GM19463 (cell line): ENCODE results near the gene PRDM5.

ENCODE experiments used
- ATAC-seq: cut with Tn5 transposase; IDR thresholded peaks from one replicate; pipeline ENCODE4 v1.9.1; 2021; ENCODE audit warnings: mild to moderate bottlenecking, moderate library complexity; ENCODE audit not compliant: unreplicated experiment

Gene PRDM5

GRCh38 chr4:120915336-120915735 lies 7.2 kb downstream of the PRDM5 start:
- ATAC-seq, result no peak

DNA sequence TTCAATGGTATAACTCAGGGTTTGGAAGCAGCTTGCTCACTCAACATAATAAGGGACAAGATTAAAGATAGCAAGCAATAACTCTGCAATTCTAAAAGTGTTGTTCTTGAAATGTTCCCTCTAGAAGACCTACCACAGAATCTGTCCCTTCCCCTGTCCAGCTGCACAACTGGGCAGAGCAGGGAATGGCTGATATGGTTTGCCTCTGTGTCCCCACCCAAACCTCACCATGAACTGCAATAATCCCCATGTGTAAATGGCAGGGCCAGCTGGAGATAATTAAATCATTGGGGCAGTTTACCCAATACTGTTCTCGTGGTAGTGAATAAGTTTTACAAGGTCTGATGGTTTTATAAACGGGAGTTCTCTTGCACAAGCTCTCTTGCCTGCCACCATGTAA lies 19.1 kb downstream of the PRDM5 start:
- ATAC-seq, result no peak

- ATAC-seq, result no peak
Measured at GRCh38 chr4:120902925-120903324, 19.6 kb downstream of the PRDM5 start.

GRCh38 chr4:120901731-120902130 lies 20.8 kb downstream of the PRDM5 start:
- no peak for ATAC-seq

- ATAC-seq, result no peak
Measured at GRCh38 chr4:120897981-120898719, 24.4 kb downstream of the PRDM5 start.

- no peak for ATAC-seq
Measured at GRCh38 chr4:120895554-120895953, 27.0 kb downstream of the PRDM5 start.

DNA sequence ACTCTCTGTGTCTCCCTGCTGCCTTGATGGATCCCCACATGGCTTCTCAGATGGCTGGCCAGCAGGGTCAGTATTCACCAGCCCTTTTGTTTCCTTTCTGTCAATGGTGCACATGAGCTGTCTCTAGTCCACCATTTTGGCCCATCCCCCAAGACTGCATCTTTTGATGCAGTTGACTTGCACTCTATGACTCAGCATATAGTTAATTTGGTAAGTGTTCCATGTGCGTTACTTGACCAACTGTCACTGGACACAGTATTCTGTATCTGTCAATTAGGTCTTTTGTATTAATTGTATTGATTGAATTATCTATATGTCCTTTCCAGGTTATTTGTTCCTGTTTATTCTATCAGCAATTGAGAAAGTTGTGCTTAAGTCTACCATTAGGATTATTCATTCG lies 29.2 kb downstream of the PRDM5 start:
- ATAC-seq, result no peak

DNA sequence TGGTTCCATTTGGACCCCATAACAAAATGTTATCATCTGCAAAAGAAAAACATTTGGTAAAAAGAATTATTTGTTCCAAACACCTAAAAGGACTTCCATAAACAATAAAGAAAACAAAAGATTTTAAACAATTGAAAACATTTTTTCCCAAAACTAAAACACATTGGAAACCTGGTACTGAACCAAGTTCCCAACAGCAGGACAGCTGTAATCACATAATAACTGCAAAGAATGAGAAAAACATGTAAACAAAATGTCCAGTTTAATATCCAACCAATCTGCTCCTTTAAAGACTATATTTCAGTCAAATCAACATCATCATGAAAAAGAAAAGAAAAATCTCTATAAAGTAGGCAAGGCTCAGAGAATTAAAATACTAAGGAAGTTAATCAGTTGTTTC lies 36.3 kb downstream of the PRDM5 start:
- ATAC-seq, result no peak

- ATAC-seq, result no peak
Measured at GRCh38 chr4:120881846-120882245, 40.7 kb downstream of the PRDM5 start.

DNA sequence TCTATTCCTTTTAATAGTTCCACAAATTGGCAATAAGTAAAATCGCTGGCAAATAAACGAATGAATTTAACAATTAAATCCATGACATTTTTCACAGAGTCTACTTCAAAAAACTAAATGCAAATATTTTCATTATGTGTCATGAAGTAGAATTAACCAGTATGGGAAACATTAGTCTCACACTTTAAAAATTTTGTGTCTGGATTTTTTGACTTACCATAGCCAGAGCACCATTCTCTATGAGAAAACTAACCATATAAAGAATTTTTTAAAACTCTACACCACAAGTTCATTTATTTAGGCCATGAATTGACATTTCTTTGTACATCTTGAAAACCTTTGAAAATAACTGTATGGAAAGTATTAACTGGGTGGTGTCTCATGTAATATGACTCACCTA lies 41.2 kb downstream of the PRDM5 start:
- ATAC-seq, result no peak

DNA sequence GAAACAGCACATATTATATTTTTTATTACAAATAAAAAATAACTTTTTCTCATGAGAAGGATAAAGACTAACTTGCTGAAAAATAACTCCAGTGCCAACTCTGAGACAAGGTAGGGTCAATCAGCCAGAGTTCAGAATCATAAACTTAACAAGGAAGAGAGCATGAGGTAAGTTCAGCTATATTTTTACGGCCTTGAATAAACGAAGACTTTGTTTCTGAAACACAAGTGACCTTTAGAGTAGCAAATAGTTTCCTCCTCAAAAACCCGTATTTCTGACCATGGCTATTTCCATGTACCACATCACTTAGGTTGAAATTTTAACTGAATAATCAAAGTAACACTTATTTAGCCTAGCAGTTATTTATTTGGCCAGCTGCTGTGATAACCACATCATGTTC lies 45.5 kb downstream of the PRDM5 start:
- ATAC-seq, result no peak

GRCh38 chr4:120874792-120875774 lies 47.4 kb downstream of the PRDM5 start:
- ATAC-seq, result no peak

- no peak for ATAC-seq
Measured at GRCh38 chr4:120873554-120873953, 49.0 kb downstream of the PRDM5 start.

DNA sequence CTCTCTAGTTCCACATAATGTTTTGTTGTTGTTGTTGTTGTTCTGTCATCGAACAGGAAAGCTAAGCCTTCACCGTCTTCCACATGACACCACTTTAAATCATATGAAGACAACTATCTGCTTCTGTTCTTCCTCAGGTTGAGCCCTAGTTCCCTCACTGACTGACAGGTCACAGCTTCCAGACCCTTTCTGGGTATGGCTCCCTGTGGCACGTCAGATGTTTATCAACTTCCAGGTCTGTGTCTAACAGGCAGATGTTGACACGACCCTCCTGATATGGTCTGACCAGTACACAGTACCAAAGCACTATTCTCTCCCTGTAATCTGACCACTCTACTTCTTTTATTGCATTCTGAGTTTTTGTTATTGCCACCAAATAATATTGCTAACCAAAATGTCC lies 51.4 kb downstream of the PRDM5 start:
- no peak for ATAC-seq

DNA sequence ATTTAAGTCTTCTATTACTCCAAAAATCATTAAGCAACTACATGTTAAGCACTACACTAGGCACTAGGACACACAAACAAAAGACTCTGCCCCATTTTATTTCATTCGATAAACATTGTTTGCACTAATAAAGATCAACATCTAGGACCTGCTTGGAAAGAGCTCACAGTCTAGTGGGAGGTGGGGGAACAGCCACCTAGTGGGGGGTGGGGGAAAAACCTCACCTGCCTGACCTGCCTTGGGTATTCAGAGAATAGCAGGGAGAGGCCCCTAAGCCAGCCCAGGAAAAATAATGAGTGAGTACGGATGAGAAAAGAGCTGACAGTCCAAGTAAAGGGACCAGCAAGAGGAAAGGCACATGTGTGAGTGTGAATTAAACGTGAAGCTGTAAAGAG lies 52.2 kb downstream of the PRDM5 start:
- ATAC-seq, result no peak

DNA sequence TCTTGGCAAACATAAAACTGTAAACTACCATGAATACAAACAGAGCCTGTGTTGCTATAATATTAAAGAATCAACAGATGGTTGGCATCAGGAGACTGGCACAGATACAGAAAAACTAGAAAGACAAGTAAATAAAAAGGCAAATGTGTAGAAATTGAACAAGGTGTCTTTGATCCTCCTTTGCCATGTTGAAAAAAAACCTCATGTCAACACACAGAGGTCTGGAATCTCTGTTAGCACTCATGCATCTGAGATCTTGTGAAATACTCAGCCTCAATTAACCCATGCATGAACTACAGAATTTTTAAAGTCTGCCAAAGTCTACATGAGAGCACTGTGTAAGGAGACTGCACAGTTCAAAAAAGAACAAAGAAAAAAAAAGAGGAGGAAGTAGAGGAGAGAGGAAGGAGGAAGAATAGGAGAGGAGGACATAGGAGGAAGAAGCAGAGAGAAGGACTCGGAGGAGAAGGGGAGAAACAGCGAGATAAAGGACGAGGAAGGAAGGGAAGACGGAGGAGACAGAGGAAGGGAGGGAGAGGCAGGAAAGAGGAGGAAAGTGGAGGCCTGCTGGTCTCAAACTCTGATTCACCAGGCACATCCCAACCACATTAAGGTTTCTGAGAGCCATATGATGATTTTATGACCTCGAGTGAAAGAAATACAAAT lies 52.8 kb downstream of the PRDM5 start:
- no peak for ATAC-seq

- no peak for ATAC-seq
Measured at GRCh38 chr4:120867506-120867905, 55.0 kb downstream of the PRDM5 start.

- no peak for ATAC-seq
Measured at GRCh38 chr4:120865985-120866384, 56.5 kb downstream of the PRDM5 start.

- ATAC-seq, result no peak
Measured at GRCh38 chr4:120864969-120865368, 57.6 kb downstream of the PRDM5 start.

DNA sequence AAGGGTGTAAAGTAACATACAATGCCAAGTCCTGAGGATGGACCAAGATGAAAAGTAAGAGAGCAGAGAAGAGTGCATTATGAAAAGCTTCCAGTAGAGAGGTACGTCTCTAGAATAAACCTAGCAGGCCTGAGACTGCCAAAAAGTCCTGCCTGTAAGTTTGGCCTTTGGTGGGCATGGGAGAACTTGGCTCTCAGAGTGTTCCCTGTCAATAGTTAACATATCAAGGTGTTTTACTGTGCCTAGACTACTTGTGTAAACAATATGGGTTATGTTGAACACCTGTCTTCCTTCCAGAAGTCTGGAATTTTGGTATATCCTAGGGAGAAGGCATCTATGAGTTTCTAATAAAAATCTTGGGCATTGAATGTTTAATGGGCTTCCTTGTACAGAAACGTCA lies 60.1 kb downstream of the PRDM5 start:
- ATAC-seq, result no peak

- ATAC-seq, result no peak
Measured at GRCh38 chr4:120861852-120862251, 60.7 kb downstream of the PRDM5 start.

GRCh38 chr4:120858776-120859175 lies 63.8 kb downstream of the PRDM5 start:
- ATAC-seq, result no peak
